Activated naive CD4-positive, alpha-beta T cell treated with anti-CD3 and anti-CD28 coated beads, Interleukin-2, amount 50 U/mL, for 72 hours (primary cell): Measurements from ENCODE around the gene ACR. TPM values are rescaled to one million over a fixed set of nuclear protein-coding genes. Genes with fewer than 3 reads are reported as not detected.
"Not testable (repeated sequence)": the region's sequence is repeated elsewhere in the genome, so short reads cannot be mapped to it uniquely, and the experiment has no call there.

Experiments used
- ATAC-seq, 2 donors: fragments of 150-1000 bp; cut with Tn5 transposase; 2 replicates each; pipeline ENCODE4 v1.10.0; 2021; ENCODE audit warnings: mild to moderate bottlenecking in 2 of 2, moderate library complexity in 2 of 2
- DNase-seq, 2 donors: peaks; one replicate each; pipeline ENCODE4 v3.0.0; 2021 to 2022; ENCODE audit warnings: low spot score in 2 of 2
- H3K27ac Mint-ChIP-seq, 2 donors: one replicate each; pipeline ENCODE4 v1.8.0; 2022; ENCODE audit warnings: mild to moderate bottlenecking in 2 of 2, mixed read lengths in 2 of 2
- H3K36me3 Mint-ChIP-seq, 2 donors: one replicate each; pipeline ENCODE4 v1.8.0; 2022; ENCODE audit warnings: mixed read lengths in 2 of 2
- H3K9me3 Mint-ChIP-seq, 2 donors: one replicate each; pipeline ENCODE4 v1.8.0; 2022; ENCODE audit warnings: mixed read lengths in 2 of 2
- total RNA-seq, 2 donors: library from RNA; stranded (reverse); gene quantifications; one replicate each; pipeline ENCODE4 v1.2.3, GENCODE V29; 2022

The ACR gene
- total RNA-seq, 2 donors from 2014 or later = not detected

GRCh38 chr22:50761829-50762228 lies 23.8 kb downstream of the ACR start:
- H3K27ac Mint-ChIP-seq, H3K36me3 Mint-ChIP-seq, DNase-seq, H3K9me3 Mint-ChIP-seq, ATAC-seq: not testable (repeated sequence)

GRCh38 chr22:50764288-50764687 lies 26.3 kb downstream of the ACR start:
- not testable (repeated sequence) for DNase-seq, H3K36me3 Mint-ChIP-seq, H3K9me3 Mint-ChIP-seq, H3K27ac Mint-ChIP-seq, ATAC-seq

GRCh38 chr22:50775132-50775531 lies 37.1 kb downstream of the ACR start:
- not testable (repeated sequence) for DNase-seq, H3K36me3 Mint-ChIP-seq, H3K9me3 Mint-ChIP-seq, H3K27ac Mint-ChIP-seq
- ATAC-seq = peak in 1 of 2 donors; percentile 40

GRCh38 chr22:50777631-50778030 lies 39.6 kb downstream of the ACR start:
- H3K9me3 Mint-ChIP-seq, H3K27ac Mint-ChIP-seq, DNase-seq, H3K36me3 Mint-ChIP-seq, ATAC-seq: not testable (repeated sequence)

GRCh38 chr22:50780244-50780643 lies 42.2 kb downstream of the ACR start:
- H3K36me3 Mint-ChIP-seq, H3K9me3 Mint-ChIP-seq, DNase-seq, H3K27ac Mint-ChIP-seq: not testable (repeated sequence)
- peak; percentile 2 to 30 for ATAC-seq

- not testable (repeated sequence) for H3K9me3 Mint-ChIP-seq, H3K27ac Mint-ChIP-seq, DNase-seq, H3K36me3 Mint-ChIP-seq, ATAC-seq
Measured at GRCh38 chr22:50782253-50782652, 44.2 kb downstream of the ACR start.

GRCh38 chr22:50783033-50783879 lies 45.3 kb downstream of the ACR start, which contains the start of gene RABL2B:
Gene RABL2B (minus strand): TSS chr22:50783636. CDS start chr22:50782294, 1,342 bp downstream.
- DNase-seq = peak; percentile 92 to 96

GRCh38 chr22:50783880-50784276 lies 45.9 kb downstream of the ACR start:
- not testable (repeated sequence) for H3K9me3 Mint-ChIP-seq, DNase-seq, H3K36me3 Mint-ChIP-seq
- peak in 1 of 2 donors; percentile 38 for ATAC-seq
- peak overlapping the region; percentile 72 to 86 for H3K27ac Mint-ChIP-seq

More at GRCh38 chr22:50783033-50783879, 45.3 kb downstream of the ACR start, which contains the start of gene RABL2B:
- H3K9me3 Mint-ChIP-seq, H3K36me3 Mint-ChIP-seq: not testable (repeated sequence)
- ATAC-seq = peak; percentile 90 to 93
- H3K27ac Mint-ChIP-seq = peak within 1 kb of the TSS; percentile 72 to 86

GRCh38 chr22:50785289-50785688 lies 47.3 kb downstream of the ACR start:
- ATAC-seq, H3K9me3 Mint-ChIP-seq, H3K27ac Mint-ChIP-seq, DNase-seq, H3K36me3 Mint-ChIP-seq: not testable (repeated sequence)

- not testable (repeated sequence) for DNase-seq, H3K36me3 Mint-ChIP-seq, H3K27ac Mint-ChIP-seq, ATAC-seq, H3K9me3 Mint-ChIP-seq
Measured at GRCh38 chr22:50786936-50787335, 48.9 kb downstream of the ACR start.

Other genes with a start within 250 kb of the ACR start
- gene LMF2, start 230.5 kb upstream of the ACR start, total RNA-seq = 10 to 100 TPM; 54.2 to 76.7 TPM
- 100 to 1,000 TPM; 121 to 130 TPM for gene NCAPH2, start 230.0 kb upstream of the ACR start, total RNA-seq
- gene SCO2, start 212.6 kb upstream of the ACR start, total RNA-seq = 1 to 10 TPM in 1 of 2 donors, not detected in 1; 4.8 TPM
- 10 to 100 TPM; 20.8 to 74.5 TPM for gene TYMP, start 208.2 kb upstream of the ACR start, total RNA-seq
- 10 to 100 TPM in 1 of 2 donors, 1 to 10 TPM in 1; 2.6 to 11.0 TPM for gene KLHDC7B, start 192.3 kb upstream of the ACR start, total RNA-seq
- gene SYCE3, start 175.3 kb upstream of the ACR start, total RNA-seq = 1 to 10 TPM in 1 of 2 donors, under 1 TPM in 1; 0.80 to 3.9 TPM
- gene CPT1B, start 159.8 kb upstream of the ACR start, total RNA-seq = 10 to 100 TPM; 61.8 to 92.2 TPM
- gene CHKB, start 155.4 kb upstream of the ACR start, total RNA-seq = 100 to 1,000 TPM in 1 of 2 donors, 10 to 100 TPM in 1; 83.8 to 127 TPM
- under 1 TPM; 0.27 to 0.54 TPM for gene MAPK8IP2, start 137.4 kb upstream of the ACR start, total RNA-seq
- gene ARSA, start 110.1 kb upstream of the ACR start, total RNA-seq = 10 to 100 TPM; 23.8 to 24.7 TPM
- under 1 TPM in 1 of 2 donors, not detected in 1; 0.66 TPM for gene SHANK3, start 65.4 kb upstream of the ACR start, total RNA-seq
- gene RABL2B, start 45.4 kb downstream of the ACR start, total RNA-seq = 10 to 100 TPM in 1 of 2 donors, 1 to 10 TPM in 1; 7.2 to 22.6 TPM